Kasumi-1 (cell line): ENCODE measurements around the gene XPNPEP3.
"Not testable (repeated sequence)": the region's sequence is repeated elsewhere in the genome, so short reads cannot be mapped to it uniquely, and the experiment has no call there.

Experiments used
- DNase-seq, 2 experiments: peaks; one replicate each; lab custom pipeline; 2025; lab: John Stamatoyannopoulos, UW

Gene XPNPEP3

DNA sequence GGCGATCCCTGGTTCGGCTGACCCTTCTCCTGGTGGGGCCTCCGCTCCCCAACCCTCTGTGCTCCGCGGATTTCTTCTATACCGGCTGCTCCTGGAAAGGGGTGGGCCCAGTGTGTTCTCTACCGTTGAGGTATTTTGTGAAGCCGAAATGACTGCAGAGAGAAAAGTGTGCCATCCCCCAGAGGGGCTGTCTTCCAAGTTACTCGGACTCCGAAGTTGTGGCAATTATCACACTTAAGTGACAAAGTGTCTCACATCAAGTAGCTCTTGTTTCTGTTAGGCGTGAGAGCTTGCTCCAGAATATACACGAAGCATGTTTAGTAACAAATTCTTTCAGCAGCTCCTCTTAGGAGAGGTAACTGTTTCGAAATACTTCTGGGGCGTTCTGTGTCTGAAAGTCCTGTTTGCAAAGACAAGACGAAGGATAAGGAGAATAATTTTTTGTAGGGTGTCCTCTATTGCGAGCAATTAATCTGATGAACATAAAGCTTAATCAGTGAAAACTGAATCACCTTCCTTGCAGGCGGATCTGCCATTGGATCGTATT lies 434 bp downstream of the XPNPEP3 start:
- no peak for DNase-seq

DNA sequence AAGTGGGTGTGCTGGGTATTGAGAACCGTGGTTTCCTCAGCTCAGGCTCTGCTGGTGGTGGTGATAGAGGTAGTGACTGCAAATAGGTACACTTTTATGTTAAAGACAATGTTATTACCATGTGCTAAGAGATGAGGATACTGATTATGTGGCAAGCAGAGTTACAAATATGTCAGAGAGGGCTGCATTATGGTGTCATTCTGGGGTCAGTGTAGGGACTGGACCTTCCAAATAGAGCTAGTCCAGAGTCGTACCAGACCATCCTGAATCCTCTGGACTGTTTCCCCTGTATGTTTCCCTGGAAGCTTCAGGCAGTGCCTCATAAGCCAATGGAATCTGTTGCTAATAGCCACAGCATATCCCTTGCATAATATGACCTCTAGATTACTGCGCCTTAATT lies 5.1 kb downstream of the XPNPEP3 start, which contains the start of gene DNAJB7:
TSS of gene DNAJB7 (minus strand) at position 101 of the 400 bp plus-strand sequence. CDS start 119 bp downstream, outside the sequence.
- DNase-seq = no peak

DNA sequence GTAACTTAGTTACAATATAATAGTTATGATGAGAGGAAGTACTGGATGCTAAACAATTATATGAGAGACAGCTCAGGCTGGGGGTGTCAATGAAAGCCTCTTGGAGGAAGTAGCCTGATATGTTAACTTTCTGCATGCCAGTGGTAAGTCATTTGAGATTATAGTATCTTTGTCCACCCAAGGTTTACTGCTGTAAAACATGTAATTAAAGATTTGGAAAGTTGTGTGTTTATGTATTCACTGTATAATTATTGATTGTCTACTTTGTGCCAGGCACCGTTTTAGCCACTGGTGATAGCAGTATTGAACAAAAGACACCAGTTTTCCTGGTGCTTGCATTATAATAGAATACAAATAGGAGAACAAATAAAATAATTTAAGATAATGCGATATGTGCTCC lies 5.6 kb downstream of the XPNPEP3 start:
- DNase-seq = peak in 1 of 2 experiments; percentile 10

DNA sequence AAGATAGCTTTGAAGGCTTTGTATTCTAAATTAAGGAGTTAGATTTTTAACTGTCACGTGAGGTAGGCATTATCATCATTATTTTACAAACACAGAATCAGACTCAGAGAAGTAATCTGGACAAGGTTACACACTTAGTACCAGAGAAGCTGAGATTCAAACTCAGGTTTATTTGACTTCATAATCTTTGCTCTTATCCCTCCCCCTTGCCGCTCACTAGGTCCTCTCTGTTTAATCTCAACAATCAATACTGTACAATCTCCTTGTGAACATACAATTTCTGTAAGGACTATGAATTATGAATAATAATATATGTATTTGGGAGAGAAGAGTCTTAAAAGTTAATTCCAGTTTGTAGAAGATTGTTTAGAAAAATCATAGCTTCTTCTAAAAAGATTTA lies 10.2 kb downstream of the XPNPEP3 start:
- DNase-seq = no peak

DNA sequence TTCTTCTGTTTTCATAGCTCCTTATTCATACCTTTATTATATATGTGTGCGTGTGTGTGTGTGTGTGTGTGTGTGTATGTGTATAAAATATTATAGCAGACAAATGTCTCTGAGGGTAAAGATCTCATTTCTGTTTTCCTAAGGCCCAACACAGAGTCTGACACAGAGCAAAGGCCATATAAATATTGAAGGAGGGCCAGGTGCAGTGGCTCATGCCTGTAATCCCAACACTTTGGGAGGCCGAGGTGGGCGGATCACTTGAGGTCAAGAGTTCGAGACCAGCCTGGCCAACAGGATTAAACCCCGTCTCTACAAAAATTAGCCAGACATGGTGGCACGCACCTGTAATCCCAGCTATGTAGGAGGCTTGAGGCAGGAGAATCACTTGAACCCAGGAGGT lies 11.4 kb downstream of the XPNPEP3 start:
- not testable (repeated sequence) for DNase-seq

DNA sequence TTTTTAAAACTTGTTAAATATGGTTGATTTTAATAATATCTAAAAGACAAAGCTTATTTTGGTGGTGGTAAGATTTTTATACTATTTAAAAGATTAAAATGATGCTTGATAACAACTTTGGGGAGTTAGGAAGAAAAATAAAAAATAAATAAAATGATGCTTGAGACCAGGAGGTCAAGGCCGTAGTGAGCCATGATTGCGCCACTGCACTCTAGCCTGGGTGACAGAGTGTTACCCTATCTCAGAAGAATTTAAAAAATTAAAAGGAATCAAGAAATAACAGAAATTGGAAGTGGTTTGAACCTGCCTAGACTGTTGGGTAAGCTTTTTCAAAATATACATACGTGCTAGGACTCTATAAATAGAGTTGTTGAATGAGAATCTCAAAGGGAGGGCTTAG lies 17.1 kb downstream of the XPNPEP3 start:
- no peak for DNase-seq

DNA sequence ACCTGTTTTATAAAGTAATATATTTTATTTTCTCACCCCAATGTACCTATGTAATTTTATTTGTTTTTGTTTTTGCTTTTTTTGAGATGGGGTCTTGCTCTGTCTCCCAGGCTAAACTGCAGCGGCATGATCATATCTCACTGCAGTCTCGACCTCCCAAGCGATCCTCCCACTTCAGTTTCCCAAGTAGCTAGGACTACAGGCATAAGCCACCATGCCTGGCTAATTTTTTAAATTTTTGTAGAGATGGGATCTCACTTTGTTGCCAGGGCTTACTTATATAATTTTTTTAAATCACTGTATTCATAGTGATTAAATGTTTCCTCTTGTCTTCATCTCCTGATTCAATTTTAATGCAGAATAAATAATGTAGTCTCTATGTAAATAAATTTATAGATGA lies 18.2 kb downstream of the XPNPEP3 start:
- no peak for DNase-seq

DNA sequence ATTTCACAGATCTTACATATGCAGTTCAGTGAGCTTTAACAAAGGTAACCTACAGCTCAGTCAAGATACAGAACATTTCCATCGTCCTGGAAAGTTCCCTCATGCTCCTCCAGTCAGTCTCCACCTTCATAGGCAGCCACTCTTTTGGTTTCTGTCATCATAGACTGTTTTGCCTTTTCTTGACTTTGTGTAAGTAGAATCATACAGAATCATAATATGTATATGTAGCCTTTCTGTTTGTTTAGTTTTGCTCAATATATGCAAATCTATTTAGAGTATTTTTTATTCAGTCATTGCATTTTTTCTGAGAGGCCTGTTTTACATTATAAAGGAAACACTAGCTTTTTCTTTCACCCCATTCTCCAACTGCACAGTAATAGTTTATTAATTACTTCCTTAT lies 20.0 kb downstream of the XPNPEP3 start:
- DNase-seq = no peak

DNA sequence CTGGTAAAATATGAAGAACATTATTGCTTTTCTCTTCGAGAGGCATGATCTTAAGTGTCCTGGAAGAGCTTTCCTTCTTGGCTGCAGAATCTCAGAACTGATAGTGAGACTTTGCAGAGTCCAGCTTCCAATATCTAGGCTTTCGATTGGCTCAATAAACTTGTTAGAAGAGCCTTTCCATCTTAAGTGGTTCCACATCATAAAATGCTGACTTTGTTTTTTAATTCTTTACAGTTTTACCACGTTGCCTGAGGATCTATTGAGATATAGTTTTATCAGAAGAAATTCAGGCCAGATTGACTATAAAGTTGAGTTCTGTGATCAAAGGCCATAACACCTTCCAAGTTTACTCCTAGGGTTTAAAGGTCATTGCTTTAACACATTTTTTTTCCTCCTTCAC lies 20.5 kb downstream of the XPNPEP3 start:
- no peak for DNase-seq

DNA sequence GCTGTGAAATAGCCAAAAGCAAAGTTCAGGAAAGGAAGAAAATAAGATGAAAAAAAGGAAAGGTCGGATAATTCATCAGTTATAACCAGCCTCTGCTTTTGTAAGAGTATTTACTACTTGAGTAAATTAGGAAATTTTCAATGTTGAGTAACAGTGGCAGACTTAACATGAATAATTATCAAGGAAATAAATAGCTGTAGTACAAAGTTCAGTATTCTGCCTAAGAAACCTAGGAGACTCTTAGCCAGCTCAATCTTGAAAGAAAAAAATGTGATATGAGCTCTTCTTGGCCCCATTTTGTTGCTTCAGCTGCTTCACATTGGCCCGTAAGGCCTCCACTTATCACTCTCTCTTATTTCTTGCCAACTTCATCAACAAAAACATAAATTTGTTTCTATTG lies 22.0 kb downstream of the XPNPEP3 start:
- no peak for DNase-seq

DNA sequence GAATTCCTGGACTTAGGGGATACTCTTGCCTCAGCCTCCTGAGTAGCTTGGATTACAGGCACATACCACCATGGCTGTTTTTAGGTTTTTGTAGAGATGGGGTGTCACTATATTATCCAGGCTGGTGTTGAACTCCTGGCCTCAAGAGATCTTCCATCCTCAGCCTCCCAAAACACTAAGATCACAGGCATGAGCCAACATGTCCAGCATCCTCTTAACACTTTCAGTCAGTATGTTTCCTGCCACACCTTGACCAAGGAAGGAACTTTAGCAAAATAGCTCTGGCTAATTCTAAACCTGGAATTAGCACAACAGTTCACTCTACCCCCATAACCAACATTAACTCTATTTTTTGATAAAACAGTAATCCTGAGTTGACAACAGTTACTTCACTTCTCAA lies 32.2 kb downstream of the XPNPEP3 start:
- DNase-seq = no peak

DNA sequence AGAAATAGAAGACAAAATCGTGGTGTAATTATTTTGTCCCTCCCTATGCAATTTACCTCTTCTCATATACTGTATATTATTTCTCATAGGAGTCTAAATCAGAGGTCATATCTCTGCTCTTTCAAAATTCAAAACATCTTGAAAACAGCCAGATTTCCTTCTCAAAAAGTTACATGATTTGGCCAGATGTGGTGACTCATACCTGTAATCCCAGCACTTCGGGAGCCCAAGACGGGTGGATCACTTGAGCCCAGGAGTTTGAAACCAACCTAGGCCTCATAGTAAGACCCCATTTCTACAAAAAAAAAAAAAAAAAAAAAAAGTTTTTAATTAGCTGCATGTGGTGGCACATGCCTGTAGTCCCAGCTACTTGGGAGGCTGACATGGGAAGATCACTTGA lies 33.9 kb downstream of the XPNPEP3 start:
- DNase-seq = no peak

DNA sequence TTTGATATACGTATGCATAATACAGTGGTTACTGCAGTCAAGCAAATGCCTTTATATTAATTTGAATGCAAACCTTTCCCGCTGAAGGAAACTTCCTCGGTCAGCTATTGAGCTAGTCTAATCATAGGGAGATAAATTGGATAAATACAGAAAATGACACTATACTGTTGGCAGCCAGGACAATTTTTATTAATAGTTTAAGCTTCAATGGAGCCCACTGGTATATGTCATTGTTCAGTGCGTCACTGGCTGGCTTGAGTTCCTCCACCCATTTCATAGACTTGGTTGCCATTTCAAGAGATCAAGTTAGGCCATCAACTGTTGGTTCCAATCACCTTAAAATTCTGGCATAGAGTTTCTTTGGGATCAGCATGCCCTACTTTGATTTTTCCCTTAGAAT lies 37.5 kb downstream of the XPNPEP3 start:
- no peak for DNase-seq

DNA sequence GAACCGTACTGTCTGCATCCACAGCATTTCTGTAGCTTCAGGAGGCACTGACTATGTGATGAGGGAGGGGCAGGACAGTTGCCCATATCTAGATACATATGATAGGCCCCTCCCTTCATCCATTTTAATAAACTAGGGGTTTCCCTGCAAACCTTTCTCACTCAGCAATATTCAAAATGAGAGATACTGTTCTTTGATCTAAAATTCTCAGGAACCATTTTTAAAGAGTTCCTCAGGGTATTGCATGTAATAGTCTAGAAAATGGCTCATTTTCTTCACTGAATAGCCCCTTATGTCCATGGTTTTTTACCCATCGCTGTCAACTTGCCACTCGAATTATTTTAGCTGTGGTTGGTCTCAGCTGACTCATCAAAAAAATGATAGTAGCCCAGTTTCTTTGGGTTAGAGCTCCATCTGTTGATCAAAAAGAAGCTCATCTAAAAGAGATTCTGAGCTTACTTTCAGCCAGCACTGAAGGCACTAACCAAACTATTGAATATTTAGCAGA lies 42.0 kb downstream of the XPNPEP3 start:
- DNase-seq = peak; percentile 69 to 84

DNA sequence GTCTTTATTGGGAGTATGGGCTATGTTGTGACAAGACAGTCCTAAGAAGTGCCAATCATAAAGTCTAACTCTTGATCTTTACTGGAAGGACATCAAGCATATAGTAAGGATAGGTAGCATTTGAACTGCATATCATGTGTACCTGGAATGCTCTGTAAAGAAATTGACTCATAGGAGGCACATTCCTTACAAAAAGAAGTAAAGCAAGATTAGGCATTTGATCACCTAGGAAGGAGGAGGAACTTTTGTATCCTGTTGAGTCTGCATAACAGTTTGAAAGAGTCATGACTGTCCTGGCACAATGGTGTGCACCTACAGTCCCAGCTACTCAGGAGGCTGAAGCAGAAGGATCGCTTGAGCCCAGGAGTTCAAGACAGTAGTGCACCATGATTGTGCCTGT lies 47.2 kb downstream of the XPNPEP3 start:
- DNase-seq = no peak

DNA sequence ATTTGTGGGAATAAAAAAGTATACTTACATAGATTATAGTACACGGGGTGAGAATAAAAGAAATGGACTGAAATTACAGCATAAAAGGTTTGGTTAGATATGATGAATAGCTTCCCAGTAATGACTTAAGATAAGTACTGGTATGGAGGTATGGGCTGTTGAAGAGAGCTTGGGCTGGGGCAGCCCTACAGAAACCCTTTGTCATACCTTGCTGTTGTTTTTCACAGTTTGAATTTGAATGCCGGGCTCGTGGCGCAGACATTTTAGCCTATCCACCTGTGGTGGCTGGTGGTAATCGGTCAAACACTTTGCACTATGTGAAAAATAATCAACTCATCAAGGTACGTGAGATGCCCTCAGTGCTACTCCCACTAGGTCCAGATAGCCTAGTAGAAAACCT lies 51.9 kb downstream of the XPNPEP3 start:
- DNase-seq = no peak

DNA sequence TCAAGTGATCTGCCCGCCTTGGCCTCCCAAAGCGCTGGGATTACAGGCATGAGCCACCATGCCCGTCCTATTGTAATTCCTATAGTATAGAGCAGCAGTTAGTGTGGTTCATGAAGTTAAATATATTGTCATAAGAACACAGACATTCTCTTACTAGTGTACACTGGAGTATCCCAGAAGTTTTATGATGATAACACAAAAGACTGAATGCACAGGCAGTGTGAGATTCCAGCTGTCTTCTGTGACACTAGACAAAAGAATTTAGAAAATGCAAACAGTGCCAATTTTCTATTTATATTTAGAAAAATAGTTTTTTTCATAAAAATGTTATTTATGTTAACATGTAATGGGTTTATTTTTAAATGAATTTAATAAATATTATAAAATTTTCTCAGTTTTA lies 54.8 kb downstream of the XPNPEP3 start:
- no peak for DNase-seq

DNA sequence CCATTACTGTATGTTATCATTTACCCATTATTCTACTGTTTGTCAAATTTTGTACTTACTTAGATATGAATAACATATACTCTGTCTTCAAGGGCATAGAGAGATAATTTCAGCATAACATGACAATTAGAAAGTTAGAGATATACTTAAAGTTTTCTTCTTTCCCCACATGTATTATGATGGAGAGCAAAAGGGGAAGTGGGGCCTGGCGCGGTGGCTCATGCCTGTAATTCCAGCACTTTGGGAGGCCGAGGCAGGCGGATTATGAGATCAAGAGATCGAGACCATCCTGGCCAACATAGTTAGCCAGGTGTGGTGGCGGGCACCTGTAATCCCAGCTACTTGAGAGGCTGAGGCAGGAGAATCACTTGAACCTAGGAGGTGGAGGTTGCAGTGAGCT lies 56.0 kb downstream of the XPNPEP3 start:
- not testable (repeated sequence) for DNase-seq

DNA sequence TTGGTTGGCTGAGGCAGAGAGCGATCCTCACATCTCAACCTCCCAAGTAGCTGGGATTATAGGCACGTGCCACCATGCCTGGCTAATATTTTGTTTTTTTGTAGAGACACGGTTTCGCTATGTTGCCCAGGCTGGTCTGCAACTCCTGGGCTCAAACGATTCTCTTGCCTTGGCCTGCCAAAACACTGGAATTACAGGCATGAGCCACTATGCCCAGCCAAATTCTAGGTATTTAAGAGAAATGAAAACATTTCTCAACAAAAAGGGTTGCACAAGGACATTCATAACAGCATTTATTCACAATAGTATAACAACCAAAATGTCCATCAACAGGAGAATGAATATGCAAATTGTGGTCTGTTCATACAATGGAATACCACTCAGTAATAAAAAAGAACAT lies 62.5 kb downstream of the XPNPEP3 start:
- no peak for DNase-seq

DNA sequence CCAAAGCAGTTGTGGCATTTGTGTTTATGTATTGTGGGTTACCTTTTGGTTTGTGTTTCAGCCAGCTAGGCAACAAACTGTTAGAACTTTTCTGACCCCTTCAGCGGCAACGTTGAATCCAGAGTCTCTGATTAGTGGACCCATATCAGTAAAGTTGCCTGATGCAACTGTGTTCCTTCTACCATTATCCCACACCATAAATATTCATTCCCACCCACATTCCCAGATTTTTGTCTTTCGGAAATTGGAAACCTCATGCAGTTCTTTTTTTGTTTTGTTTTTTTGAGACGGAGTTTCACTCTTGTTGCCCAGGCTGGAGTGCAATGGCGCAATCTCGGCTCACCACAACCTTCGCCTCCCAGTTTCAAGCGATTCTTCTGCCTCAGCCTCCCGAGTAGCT lies 63.6 kb downstream of the XPNPEP3 start:
- DNase-seq = no peak

DNA sequence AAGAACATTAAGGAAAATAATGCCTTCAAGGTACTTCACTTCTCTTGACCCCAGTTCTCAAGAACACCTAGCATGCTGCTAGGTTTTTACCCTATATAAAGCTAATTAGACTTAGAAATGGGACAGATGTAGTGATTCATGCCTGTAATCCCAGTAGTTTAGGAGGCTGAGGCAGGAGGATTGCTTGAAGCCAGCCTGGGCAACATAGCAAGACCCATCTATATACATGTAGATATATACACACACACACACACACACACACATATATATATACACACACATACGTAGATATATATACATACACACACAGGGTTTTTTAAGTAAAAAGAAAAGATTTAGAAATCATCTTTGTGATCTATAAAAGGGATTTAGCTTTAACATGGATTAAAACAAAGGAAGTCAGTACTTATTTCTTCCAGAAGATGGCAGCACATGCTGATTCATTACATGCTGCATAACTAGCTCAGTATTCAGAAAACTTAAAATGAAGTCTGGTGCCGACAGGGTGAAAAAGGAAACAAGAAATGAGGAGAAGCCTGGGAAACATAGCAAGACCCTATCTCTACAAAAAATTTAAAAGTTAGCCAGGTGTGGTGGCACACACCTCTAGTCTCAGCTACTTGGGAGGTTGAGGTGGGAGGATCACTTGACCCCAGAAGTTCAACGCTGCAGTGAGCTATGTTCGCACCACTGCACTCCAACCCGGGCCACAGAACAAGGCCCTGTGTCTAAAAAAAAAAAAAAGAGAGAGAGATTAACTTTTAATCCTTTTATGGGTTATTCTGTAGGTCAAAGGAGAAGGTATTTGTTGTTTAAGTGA lies 65.7 kb downstream of the XPNPEP3 start:
- peak; percentile 81 to 86 for DNase-seq

DNA sequence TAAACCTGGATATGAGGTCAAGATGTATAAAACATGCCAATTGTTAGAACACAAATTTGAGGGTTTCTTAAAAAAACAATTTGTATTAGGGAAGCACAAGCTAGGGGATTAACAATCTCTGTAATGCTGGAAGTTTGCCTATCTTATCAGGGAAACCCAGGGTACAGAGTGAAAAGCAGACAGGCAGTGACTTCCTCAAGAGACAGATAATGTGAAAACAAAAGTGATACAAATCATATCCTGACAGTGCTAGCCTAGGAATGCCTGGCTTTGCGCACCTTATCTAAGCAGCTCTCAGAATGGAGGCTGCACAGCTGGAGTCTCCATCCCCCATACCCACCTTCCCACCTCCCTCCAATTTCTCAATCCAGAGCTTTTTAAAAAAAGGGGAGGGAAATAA lies 71.7 kb downstream of the XPNPEP3 start:
- no peak for DNase-seq

DNA sequence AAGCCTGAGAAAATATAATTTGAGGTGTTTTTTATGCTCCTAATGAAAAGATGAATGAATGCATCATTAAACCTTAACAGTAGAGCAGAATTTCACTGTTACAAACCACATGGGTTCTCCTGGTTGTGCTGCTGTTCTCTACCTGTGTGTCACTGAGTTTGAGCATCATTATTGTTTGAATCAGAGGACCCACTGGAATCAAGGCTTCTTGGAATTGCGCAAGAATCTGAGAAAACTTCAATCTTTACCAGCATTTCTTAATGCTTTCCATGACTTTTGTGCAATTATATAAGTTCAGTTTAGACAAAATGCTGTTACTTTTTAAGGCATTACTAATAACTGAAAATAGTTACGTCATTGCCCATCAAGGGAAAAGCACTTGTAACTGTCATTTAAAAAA lies 75.4 kb downstream of the XPNPEP3 start:
- DNase-seq = no peak

DNA sequence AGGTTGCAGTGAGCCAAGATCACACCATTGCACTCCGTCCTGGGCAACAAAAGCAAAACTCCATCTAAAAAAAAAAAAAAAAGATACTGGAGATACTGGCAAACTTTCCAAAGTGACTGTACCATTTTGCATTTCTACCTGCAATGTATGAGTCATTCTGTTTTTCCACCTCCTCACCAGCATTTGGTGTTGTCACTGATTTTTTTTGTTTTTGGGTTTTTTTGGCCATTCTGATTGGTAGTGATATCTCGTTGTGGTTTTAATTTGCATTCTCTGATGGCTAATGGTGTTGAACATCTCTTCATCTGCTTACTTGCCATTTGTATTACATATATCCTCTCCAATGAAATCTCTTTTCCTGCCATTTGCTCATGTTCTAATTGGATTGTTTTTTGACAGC lies 82.3 kb downstream of the XPNPEP3 start:
- no peak for DNase-seq
